Measurements from ENCODE around the gene CFAP74. TPM values are rescaled to one million over a fixed set of nuclear protein-coding genes. Genes with fewer than 3 reads are reported as not detected.

CFAP74 gene
- total and polyA plus RNA-seq, 9 of the 15 experiments (the other 6 are each of a cell fraction or from before 2014, with no cell fraction given): 0.03 to 0.15 (median 0.05) TPM; not detected in 6

GRCh38 chr1:1918901-1919303, 84.7 kb downstream of the CFAP74 start, which contains the start of gene TMEM52 (continued):
- TF ChIP-seq ZFP36 (IDR thresholded peaks at IDR 0.05; ENCODE audit: low read depth, low read length, partially characterized antibody): no peak
- peak in 1 of 2 experiments; percentile 67; a peak in 1 of 4 replicates for TF ChIP-seq HDAC1 (IDR thresholded peaks at IDR 0.05)
- no peak for TF ChIP-seq ZBTB34 (CRISPR knock-in tag; IDR thresholded peaks at IDR 0.05)
- TF ChIP-seq SMAD1 (IDR thresholded peaks at IDR 0.05; ENCODE audit: low read depth, low read length, partially characterized antibody): no peak
- TF ChIP-seq BCLAF1 (IDR thresholded peaks at IDR 0.05; ENCODE audit: borderline replicate concordance in 1 of 2, control insufficient read depth in 1 of 2, low read depth in 2 of 2, low read length in 1 of 2): no peak
- no peak for TF ChIP-seq EWSR1 (IDR thresholded peaks at IDR 0.05; ENCODE audit: borderline replicate concordance, low read depth, partially characterized antibody)
- TF ChIP-seq PKNOX1 (IDR thresholded peaks at IDR 0.05): no peak
- no peak for TF ChIP-seq RBM22 (IDR thresholded peaks at IDR 0.05; ENCODE audit: low read depth, low read length, poor library complexity, severe bottlenecking)
